HEK293 (cell line): ENCODE measurements around the gene PTPN6.

ENCODE experiments used
- CTCF ChIA-PET: fragments of 350-600 bp; formaldehyde crosslinking; extraction: SDS; loops from one replicate; lab custom pipeline; 2021; ENCODE audit warnings: antibody characterized with exemption; lab: Yijun Ruan, JAX
- POLR2A ChIA-PET: fragments of 300-600 bp; formaldehyde crosslinking; extraction: SDS; loops from one replicate; lab custom pipeline; 2020; ENCODE audit warnings: antibody characterized with exemption, inconsistent platforms; lab: Yijun Ruan, JAX
- H3K27ac ChIP-seq: fragments of 200-500 bp; sonication (Bioruptor generic); 2 replicates; pipeline ENCODE4 v1.5.1; 2014; ENCODE audit warnings: low read depth, low read length, control low read depth, inconsistent platforms; ENCODE audit errors: extremely low read depth
- H3K36me3 ChIP-seq, 2 experiments: fragments of 200-500 bp in 1 of 2; sonication (Bioruptor generic) in 1 of 2; 1 replicate in 1 of 2; 2 replicates in 1 of 2; pipeline ENCODE4 v1.5.1; 2014 to 2017; ENCODE audit warnings: inconsistent platforms in 2 of 2, low read length in 2 of 2; ENCODE audit not compliant: control insufficient read depth in 2 of 2, insufficient read depth in 1 of 2
- H3K4me1 ChIP-seq: fragments of 200-500 bp; sonication (Bioruptor generic); 2 replicates; pipeline ENCODE4 v1.5.1; 2014; ENCODE audit warnings: mild to moderate bottlenecking, low read length, inconsistent platforms; ENCODE audit not compliant: control insufficient read depth, insufficient read depth
- H3K4me3 ChIP-seq: 2 replicates; pipeline ENCODE4 v1.5.1; 2011; ENCODE audit warnings: low read depth, mild to moderate bottlenecking, control low read depth, low read length, moderate library complexity
- H3K9me3 ChIP-seq: fragments of 200-500 bp; sonication (Bioruptor generic); 2 replicates; pipeline ENCODE4 v1.5.1; 2014; ENCODE audit warnings: low read depth, low read length, inconsistent platforms; ENCODE audit not compliant: control insufficient read depth, insufficient read depth
- SCRT2 ChIP-seq: fragments of 450-650 bp; formaldehyde crosslinking; IDR thresholded peaks from 2 replicates; pipeline ENCODE4 v1.5.1; 2016; ENCODE audit warnings: missing biosample characterization, missing genetic modification characterization
- ZNF416 ChIP-seq: fragments of 450-650 bp; formaldehyde crosslinking; IDR thresholded peaks from 2 replicates; pipeline ENCODE4 v1.5.1; 2016; ENCODE audit warnings: missing biosample characterization, missing genetic modification characterization

The PTPN6 gene

DNA sequence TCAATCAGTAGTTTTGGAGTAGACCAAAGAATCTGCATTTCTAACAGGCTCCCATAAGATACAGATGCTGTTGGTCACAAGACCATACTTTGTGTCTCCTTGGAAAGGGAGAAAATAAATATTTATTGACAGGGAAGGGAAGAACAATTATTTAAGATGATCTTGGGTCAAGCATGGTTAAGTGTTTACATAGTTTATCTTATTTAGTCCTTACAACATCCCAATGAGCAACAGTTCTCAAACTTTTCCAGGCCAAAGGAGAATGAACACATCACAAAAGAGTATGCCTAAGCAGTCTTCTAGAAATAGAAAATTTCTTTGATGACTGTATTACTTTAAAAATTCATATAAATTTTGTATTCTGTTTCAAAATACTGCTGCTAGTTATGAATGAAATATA is 58.4 kb downstream of the PTPN6 start:
- TF ChIP-seq ZNF416 (tag by site-specific recombination) (no peak), SCRT2 (0 out of 2 replicates have a peak, but pooled peaks have one; percentile 14)
- Histone ChIP-seq H3K9me3 (no peaks in the 10 kb centered on the region), H3K4me1 (peaks cover 3% of the 10 kb centered on the region), H3K4me3 (no peak overlapping the region), H3K27ac (no peak overlapping the region), H3K36me3 (peaks cover 11 to 12% of the 10 kb centered on the region in 2 experiments; a peak in 2 of 3 replicates)
- ChIA-PET CTCF (no interaction called here), POLR2A (interaction anchor here (1.1 kb wide), 1 partner anchor 9 kb away, joined by 3 read pairs; the partner anchor contains the start of gene LPCAT3)
